Ascending aorta (tissue), 2 donors: ENCODE data around the gene CADM2. TPM values are rescaled to one million over a fixed set of nuclear protein-coding genes. Genes with fewer than 3 reads are reported as not detected.

ENCODE experiments used
- DNase-seq, 2 donors: peaks; one replicate each; pipeline ENCODE4 v3.0.0-alpha.2; 2019; ENCODE audit warnings: low spot score in 2 of 2
- H3K27ac ChIP-seq, 2 donors: fragments of 200-600 bp; sonication (generic); one replicate each; pipeline ENCODE4 v1.5.1; 2016 to 2017; ENCODE audit warnings: mild to moderate bottlenecking in 1 of 2
- H3K27me3 ChIP-seq: fragments of 200-600 bp; sonication (generic); one replicate; pipeline ENCODE4 v1.5.1; 2017
- H3K36me3 ChIP-seq, 2 donors: fragments of 200-600 bp; sonication (generic); one replicate each; pipeline ENCODE4 v1.5.1; 2016
- H3K4me1 ChIP-seq, 2 donors: fragments of 200-600 bp; sonication (generic); one replicate each; pipeline ENCODE4 v1.5.1; 2016 to 2017; ENCODE audit warnings: mild to moderate bottlenecking in 1 of 2
- H3K4me3 ChIP-seq, 2 donors: fragments of 200-600 bp; sonication (generic); one replicate each; pipeline ENCODE4 v1.5.1; 2016 to 2017; ENCODE audit warnings: mild to moderate bottlenecking in 1 of 2
- H3K9me3 ChIP-seq, 2 donors: fragments of 200-600 bp; sonication (generic); one replicate each; pipeline ENCODE4 v1.5.1; 2016
- intact Hi-C: fragments of 100-400 bp; cut with DNase I; formaldehyde crosslinking; loops from one replicate; pipeline ENCODE4 v1.15.1; 2023
- total RNA-seq: library from RNA; depleted of rRNA; stranded (reverse); fragments of >200 nt; gene quantifications from one replicate; pipeline ENCODE4 v1.1.0, GENCODE V29; 2016
- TF ChIP-seq, protein P1 (sequence below), 3 experiments: fragments of 200-600 bp in 2 of 3; fragments of 450-650 bp in 1 of 3; sonication (generic) in 2 of 3; IDR thresholded peaks; one replicate each; pipeline ENCODE4 v1.5.1; 2016 to 2019; ENCODE audit warnings: antibody characterized with exemption in 3 of 3, mild to moderate bottlenecking in 1 of 3, moderate library complexity in 1 of 3

CADM2 gene
- total RNA-seq, 1 donor from 2014 or later, result 23.0 TPM

DNA sequence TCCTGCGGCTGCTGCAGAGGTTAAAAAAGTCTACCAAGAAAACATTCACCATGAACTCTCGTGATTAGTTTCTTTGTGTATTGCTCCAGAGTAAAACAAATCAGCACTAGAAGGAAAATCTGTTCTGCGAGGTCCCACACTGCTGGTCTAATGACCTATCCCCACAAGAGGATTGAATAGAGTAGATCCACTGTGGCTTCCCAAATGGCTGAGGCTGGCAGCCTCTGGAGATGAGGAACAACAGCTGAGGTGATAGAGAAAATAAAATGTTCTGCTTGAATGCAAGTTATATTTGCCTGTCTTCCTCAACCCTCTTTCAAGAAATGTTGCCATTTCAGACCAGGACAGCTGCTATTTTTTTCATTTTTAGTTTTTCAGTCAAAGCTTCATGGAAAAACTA is 883.3 kb downstream of the CADM2 start:
- Histone ChIP-seq H3K27me3 (no peaks in the 10 kb centered on the region), H3K27ac (no peak overlapping the region), H3K4me1 (no peaks in the 10 kb centered on the region), H3K36me3 (no peaks in the 10 kb centered on the region), H3K4me3 (no peak overlapping the region), H3K9me3 (no peaks in the 10 kb centered on the region)
- TF ChIP-seq, protein P1, sequence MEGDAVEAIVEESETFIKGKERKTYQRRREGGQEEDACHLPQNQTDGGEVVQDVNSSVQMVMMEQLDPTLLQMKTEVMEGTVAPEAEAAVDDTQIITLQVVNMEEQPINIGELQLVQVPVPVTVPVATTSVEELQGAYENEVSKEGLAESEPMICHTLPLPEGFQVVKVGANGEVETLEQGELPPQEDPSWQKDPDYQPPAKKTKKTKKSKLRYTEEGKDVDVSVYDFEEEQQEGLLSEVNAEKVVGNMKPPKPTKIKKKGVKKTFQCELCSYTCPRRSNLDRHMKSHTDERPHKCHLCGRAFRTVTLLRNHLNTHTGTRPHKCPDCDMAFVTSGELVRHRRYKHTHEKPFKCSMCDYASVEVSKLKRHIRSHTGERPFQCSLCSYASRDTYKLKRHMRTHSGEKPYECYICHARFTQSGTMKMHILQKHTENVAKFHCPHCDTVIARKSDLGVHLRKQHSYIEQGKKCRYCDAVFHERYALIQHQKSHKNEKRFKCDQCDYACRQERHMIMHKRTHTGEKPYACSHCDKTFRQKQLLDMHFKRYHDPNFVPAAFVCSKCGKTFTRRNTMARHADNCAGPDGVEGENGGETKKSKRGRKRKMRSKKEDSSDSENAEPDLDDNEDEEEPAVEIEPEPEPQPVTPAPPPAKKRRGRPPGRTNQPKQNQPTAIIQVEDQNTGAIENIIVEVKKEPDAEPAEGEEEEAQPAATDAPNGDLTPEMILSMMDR (IDR thresholded peaks at IDR 0.05), result no peak
- intact Hi-C loops, result no loop called here
- no peak for DNase-seq

DNA sequence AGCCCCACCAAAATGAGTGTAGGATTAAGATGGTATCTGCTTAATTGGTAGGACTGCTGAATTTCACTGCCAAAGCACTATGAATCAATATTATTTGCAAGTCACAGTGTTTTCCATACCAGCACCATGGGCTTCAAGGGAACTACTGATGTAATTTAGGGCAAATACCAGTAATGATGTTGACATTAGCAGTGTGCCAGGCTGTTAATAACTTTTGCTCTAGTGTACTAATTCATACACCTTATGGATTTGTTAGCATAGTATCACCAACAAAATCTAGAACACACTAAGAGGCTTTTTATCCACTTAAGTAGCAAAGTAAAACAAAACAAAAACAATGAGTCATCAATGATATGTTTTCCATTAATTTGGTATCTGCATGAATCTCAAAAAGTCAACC is 888.2 kb downstream of the CADM2 start:
- no peak overlapping the region for H3K4me3 ChIP-seq
- intact Hi-C loops, result no loop called here
- DNase-seq, result no peak
- no peaks in the 10 kb centered on the region for H3K9me3 ChIP-seq
- H3K36me3 ChIP-seq, result no peaks in the 10 kb centered on the region
- H3K4me1 ChIP-seq, result no peaks in the 10 kb centered on the region
- no peak overlapping the region for H3K27ac ChIP-seq
- TF ChIP-seq, protein P1 (IDR thresholded peaks at IDR 0.05), result no peak
- H3K27me3 ChIP-seq, result no peaks in the 10 kb centered on the region

DNA sequence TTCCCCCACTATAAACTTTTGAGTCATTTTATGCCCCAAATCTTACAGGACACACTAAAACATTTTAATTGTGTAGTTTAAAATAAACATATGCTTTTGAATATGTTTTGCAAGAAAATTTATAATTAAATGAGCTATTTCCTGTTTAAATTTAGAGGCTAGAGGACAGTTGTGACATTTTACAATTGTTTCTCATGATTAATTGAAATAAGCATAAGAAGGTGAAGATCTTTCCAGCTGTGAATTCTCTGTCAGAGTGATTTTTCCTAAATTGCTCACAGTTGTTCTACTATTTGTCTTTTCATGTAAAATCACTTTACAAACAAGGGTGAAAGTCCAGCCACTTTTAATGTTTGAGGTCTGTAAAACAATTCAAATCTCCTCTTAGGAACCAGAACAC is 892.3 kb downstream of the CADM2 start:
- H3K4me1 ChIP-seq, result no peaks in the 10 kb centered on the region
- no peaks in the 10 kb centered on the region for H3K9me3 ChIP-seq
- H3K36me3 ChIP-seq, result no peaks in the 10 kb centered on the region
- H3K4me3 ChIP-seq, result no peak overlapping the region
- H3K27me3 ChIP-seq, result no peaks in the 10 kb centered on the region
- no peak overlapping the region for H3K27ac ChIP-seq
- intact Hi-C loops, result no loop called here
- TF ChIP-seq, protein P1 (IDR thresholded peaks at IDR 0.05), result no peak
- no peak for DNase-seq

DNA sequence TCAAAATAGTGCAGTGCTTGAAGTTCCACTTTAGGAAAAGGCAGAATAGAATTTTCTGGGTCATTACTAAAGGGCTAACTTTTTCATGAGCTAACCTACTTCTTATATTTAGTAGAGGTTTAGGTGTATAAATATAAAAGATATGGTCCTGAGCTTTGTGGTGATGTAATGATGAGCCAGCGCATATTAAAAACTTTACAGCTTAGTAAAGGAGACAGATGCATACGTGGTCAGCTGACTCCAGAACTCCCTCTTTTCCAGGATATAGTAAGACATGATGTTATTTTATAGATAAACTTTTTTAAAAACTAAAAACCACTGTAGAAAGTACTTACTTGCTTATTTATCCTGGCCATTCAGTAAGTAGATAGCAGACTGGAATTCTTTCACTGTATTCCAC is 895.0 kb downstream of the CADM2 start:
- intact Hi-C loops, result no loop called here

DNA sequence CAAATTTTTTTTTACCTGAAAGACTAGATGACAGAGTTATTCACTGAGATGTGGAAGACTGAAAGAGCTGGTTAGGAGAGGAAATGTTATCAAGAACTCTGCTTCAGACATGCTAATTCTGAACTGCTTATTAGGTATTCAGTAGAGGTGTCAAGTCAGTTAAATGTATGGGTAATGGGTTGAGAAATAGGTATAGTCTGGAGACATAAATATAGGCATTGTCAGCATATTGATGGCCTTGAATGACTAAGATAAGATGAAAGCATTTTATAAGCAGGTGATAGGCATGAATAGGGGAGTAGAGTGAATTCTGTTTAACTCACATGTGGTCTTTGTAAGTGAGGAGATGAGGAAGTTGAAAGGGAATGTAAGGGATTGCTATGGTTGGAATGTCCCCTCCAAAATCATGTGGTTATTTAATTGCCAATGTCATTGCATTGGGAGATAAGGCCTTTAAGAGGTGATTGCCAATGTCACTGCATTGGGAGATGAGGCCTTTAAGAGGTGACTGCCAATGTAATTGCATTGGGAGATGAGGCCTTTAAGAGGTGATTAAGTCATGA is 904.2 kb downstream of the CADM2 start:
- intact Hi-C loops, result no loop called here
- no peaks in the 10 kb centered on the region for H3K36me3 ChIP-seq
- no peak overlapping the region for H3K27ac ChIP-seq
- TF ChIP-seq, protein P1 (IDR thresholded peaks at IDR 0.05), result no peak
- no peaks in the 10 kb centered on the region for H3K4me1 ChIP-seq
- DNase-seq, result no peak
- H3K4me3 ChIP-seq, result no peak overlapping the region
- H3K9me3 ChIP-seq, result no peaks in the 10 kb centered on the region
- no peaks in the 10 kb centered on the region for H3K27me3 ChIP-seq

More for the DNA sequence above, 895.0 kb downstream of the CADM2 start:
- no peak overlapping the region for H3K27ac ChIP-seq
- H3K36me3 ChIP-seq, result no peaks in the 10 kb centered on the region
- no peaks in the 10 kb centered on the region for H3K9me3 ChIP-seq
- TF ChIP-seq, protein P1 (IDR thresholded peaks at IDR 0.05), result no peak
- H3K27me3 ChIP-seq, result no peaks in the 10 kb centered on the region
- H3K4me1 ChIP-seq, result no peaks in the 10 kb centered on the region
- no peak for DNase-seq
- no peak overlapping the region for H3K4me3 ChIP-seq

DNA sequence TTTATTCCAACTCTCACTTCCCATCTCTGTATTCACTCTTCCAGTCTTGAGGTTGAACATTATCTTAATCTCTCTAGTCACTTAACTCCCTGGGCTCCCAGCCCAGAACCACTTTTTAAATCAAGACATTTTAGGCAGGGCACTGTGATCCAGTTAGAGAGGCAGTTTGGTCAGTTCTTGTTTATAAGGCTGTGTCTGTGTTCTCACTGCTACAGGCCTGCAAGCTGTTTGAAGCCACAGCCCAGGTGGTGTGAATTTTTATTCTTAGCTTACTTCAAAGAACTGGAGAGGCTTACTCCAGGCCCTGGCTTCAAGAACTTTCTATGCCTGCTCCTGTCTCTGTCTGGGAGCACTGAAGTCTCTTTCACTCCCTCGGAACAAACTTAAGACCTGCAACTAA is 906.1 kb downstream of the CADM2 start:
- no peak for DNase-seq
- H3K4me1 ChIP-seq, result no peaks in the 10 kb centered on the region
- H3K9me3 ChIP-seq, result no peaks in the 10 kb centered on the region
- H3K36me3 ChIP-seq, result no peaks in the 10 kb centered on the region
- intact Hi-C loops, result no loop called here
- TF ChIP-seq, protein P1 (IDR thresholded peaks at IDR 0.05), result no peak
- H3K4me3 ChIP-seq, result no peak overlapping the region
- H3K27me3 ChIP-seq, result no peaks in the 10 kb centered on the region
- no peak overlapping the region for H3K27ac ChIP-seq
